Liver (tissue), 2 donors: ENCODE data around the gene SC5D.

Experiments used
- GABPA ChIP-seq, 2 donors: IDR thresholded peaks in 1 of 2; conservative IDR thresholded peaks in 1 of 2; 2 replicates each; pipeline ENCODE4 v1.6.1; 2016; ENCODE audit warnings: antibody characterized with exemption in 2 of 2, mild to moderate bottlenecking in 1 of 2, moderate library complexity in 1 of 2
- MAX ChIP-seq: IDR thresholded peaks from 2 replicates; pipeline ENCODE4 v1.6.1; 2016; ENCODE audit warnings: antibody characterized with exemption
- RAD21 ChIP-seq, 2 donors: IDR thresholded peaks; 2 replicates each; pipeline ENCODE4 v1.6.1; 2016; ENCODE audit warnings: antibody characterized with exemption in 2 of 2, mild to moderate bottlenecking in 2 of 2
- REST ChIP-seq: IDR thresholded peaks from 2 replicates; pipeline ENCODE4 v1.6.1; 2016; ENCODE audit warnings: antibody characterized with exemption, mild to moderate bottlenecking
- donor health status: healthy.

- TF ChIP-seq RAD21 (IDR thresholded peaks at IDR 0.05) = no peak
- no peak for TF ChIP-seq GABPA (IDR thresholded peaks at IDR 0.05 in 1 of 2, conservative IDR thresholded peaks at IDR 0.05 in 1 of 2)
- TF ChIP-seq REST = no peak
- no peak for TF ChIP-seq MAX
These were observed 18.1 kb upstream of the SC5D start for GRCh38 chr11:121274332-121274991.
